Mesothelial cell of epicardium (in vitro differentiated cells): ENCODE measurements around the gene LIPM. TPM values are rescaled to one million over a fixed set of nuclear protein-coding genes. Genes with fewer than 3 reads are reported as not detected.

Source experiments
- DNase-seq, 2 experiments: peaks; one replicate each; pipeline ENCODE4 v3.0.0; 2021; ENCODE audit warnings: low spot score in 2 of 2; ENCODE audit not compliant: unreplicated experiment in 2 of 2
- H3K27ac Mint-ChIP-seq: 2 replicates; pipeline ENCODE4 v1.8.0; 2021; ENCODE audit warnings: mixed read lengths
- H3K27me3 Mint-ChIP-seq: 2 replicates; pipeline ENCODE4 v1.8.0; 2021; ENCODE audit warnings: low read depth, mixed read lengths
- H3K36me3 Mint-ChIP-seq: 2 replicates; pipeline ENCODE4 v1.8.0; 2021; ENCODE audit warnings: mixed read lengths
- H3K4me1 Mint-ChIP-seq: 2 replicates; pipeline ENCODE4 v1.8.0; 2021; ENCODE audit warnings: mixed read lengths
- H3K4me3 Mint-ChIP-seq: 2 replicates; pipeline ENCODE4 v1.8.0; 2021; ENCODE audit warnings: mild to moderate bottlenecking, moderate library complexity, mixed read lengths
- H3K9me3 Mint-ChIP-seq: 2 replicates; pipeline ENCODE4 v1.8.0; 2021; ENCODE audit warnings: mixed read lengths
- total RNA-seq: library from RNA; stranded (reverse); gene quantifications from 3 replicates; pipeline ENCODE4 v1.2.1, GENCODE V29; 2021
- TF ChIP-seq, protein P1 (sequence below): fragments of 200-600 bp; sonication (generic); IDR thresholded peaks from one replicate; pipeline ENCODE4 v1.5.0; 2021; ENCODE audit warnings: antibody characterized with exemption; ENCODE audit not compliant: unreplicated experiment

LIPM gene
- total RNA-seq, 1 donor from 2014 or later, result not detected

DNA sequence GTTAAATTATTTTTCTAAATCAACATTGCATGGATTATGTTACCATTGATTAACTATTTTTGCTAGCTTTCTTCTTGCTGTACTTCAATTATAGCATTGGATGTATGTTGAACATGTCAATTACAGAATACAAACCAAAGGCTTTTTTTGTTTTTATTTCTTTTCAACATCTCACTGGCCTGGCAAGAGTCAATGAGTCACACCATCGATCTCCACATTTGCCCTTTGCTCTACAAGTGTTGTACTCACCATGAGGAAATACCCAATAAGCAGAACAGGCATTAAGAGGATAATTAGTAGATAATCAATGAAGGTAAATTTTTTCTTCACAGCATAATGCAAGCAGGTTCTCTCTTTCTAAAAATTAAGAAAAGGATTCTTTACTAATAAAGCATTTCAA lies 25.8 kb downstream of the LIPM start:
- H3K4me1 Mint-ChIP-seq, result no peaks in the 10 kb centered on the region
- H3K36me3 Mint-ChIP-seq, result no peaks in the 10 kb centered on the region
- H3K27me3 Mint-ChIP-seq, result peaks cover 25% of the 10 kb centered on the region
- DNase-seq, result no peak
- no peak overlapping the region for H3K4me3 Mint-ChIP-seq
- no peaks in the 10 kb centered on the region for H3K9me3 Mint-ChIP-seq
- TF ChIP-seq, protein P1, sequence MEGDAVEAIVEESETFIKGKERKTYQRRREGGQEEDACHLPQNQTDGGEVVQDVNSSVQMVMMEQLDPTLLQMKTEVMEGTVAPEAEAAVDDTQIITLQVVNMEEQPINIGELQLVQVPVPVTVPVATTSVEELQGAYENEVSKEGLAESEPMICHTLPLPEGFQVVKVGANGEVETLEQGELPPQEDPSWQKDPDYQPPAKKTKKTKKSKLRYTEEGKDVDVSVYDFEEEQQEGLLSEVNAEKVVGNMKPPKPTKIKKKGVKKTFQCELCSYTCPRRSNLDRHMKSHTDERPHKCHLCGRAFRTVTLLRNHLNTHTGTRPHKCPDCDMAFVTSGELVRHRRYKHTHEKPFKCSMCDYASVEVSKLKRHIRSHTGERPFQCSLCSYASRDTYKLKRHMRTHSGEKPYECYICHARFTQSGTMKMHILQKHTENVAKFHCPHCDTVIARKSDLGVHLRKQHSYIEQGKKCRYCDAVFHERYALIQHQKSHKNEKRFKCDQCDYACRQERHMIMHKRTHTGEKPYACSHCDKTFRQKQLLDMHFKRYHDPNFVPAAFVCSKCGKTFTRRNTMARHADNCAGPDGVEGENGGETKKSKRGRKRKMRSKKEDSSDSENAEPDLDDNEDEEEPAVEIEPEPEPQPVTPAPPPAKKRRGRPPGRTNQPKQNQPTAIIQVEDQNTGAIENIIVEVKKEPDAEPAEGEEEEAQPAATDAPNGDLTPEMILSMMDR, result no peak
- no peak overlapping the region for H3K27ac Mint-ChIP-seq

GRCh38 chr10:88830643-88831268 lies 28.2 kb downstream of the LIPM start:
- Mint-ChIP-seq H3K27me3 (peaks cover 31% of the 10 kb centered on the region), H3K27ac (no peak overlapping the region), H3K9me3 (no peaks in the 10 kb centered on the region), H3K4me1 (no peaks in the 10 kb centered on the region), H3K36me3 (no peaks in the 10 kb centered on the region), H3K4me3 (no peak overlapping the region)
- no peak for DNase-seq
- TF ChIP-seq, protein P1, result no peak

DNA sequence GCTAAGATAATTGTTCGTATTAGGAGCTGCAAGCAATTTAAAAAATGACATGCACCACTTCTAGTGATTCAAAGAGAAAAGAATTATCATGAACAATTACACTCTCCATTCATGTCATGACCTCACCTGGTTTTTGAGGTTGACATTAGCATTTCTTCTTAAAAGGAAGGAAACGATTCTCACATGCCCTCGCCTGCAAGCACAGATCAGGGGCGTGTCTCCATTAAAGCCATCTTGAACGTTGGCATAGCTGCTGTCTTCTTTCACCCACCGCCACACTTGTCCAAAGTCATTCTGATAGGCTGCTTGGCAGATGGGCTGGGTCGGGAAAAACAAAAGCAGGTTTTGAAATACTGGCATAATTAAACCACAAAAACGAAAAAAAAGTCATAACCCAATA lies 29.2 kb downstream of the LIPM start:
- Mint-ChIP-seq H3K27me3 (peaks cover 28% of the 10 kb centered on the region), H3K27ac (no peak overlapping the region), H3K36me3 (no peaks in the 10 kb centered on the region), H3K4me3 (no peak overlapping the region), H3K9me3 (no peaks in the 10 kb centered on the region), H3K4me1 (no peaks in the 10 kb centered on the region)
- no peak for DNase-seq
- TF ChIP-seq, protein P1, result no peak

DNA sequence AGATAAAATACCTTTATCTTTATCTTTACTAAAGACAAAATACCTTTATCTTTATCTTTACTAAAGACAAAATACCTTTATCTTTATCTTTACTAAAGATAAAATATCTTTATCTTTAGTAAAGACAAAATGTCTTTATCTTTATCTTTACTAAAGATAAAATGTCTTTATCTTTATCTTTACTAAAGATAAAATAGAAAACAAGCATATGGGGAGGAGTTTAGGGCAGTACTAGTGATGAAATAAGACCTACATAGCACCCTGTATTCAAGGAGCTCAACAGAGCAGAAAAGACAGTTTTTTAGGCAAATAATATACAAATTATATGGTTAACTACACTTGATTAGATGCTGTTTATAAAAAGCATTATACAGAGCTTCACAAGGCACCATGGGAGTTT lies 29.8 kb downstream of the LIPM start:
- Mint-ChIP-seq H3K4me3 (no peak overlapping the region), H3K27ac (no peak overlapping the region), H3K9me3 (no peaks in the 10 kb centered on the region), H3K4me1 (no peaks in the 10 kb centered on the region), H3K36me3 (no peaks in the 10 kb centered on the region), H3K27me3 (peaks cover 27% of the 10 kb centered on the region)
- TF ChIP-seq, protein P1, result no peak
- DNase-seq, result no peak

DNA sequence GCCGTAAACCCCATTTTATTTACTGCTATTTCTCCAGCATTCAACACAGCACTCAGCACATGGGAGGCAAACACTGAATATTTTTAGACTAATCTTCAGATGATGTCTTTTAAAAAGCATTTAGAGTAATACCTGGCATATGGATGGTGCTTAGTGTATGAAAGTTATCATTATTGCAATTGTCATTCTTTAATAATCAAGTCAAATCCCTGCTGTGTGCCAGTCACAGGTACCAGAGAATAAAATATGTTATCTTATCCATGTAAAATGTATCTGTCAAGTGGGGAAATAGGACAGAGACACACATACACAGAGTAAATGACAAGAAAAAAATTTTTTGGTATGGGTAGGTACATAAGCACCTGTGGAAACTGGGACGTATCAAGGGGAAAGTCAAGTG lies 30.6 kb downstream of the LIPM start:
- H3K4me1 Mint-ChIP-seq, result no peaks in the 10 kb centered on the region
- no peaks in the 10 kb centered on the region for H3K36me3 Mint-ChIP-seq
- DNase-seq, result no peak
- no peak overlapping the region for H3K4me3 Mint-ChIP-seq
- TF ChIP-seq, protein P1, result no peak
- H3K27me3 Mint-ChIP-seq, result peaks cover 25% of the 10 kb centered on the region
- no peak overlapping the region for H3K27ac Mint-ChIP-seq
- H3K9me3 Mint-ChIP-seq, result no peaks in the 10 kb centered on the region

- Mint-ChIP-seq H3K9me3 (no peaks in the 10 kb centered on the region), H3K27me3 (peaks cover 24% of the 10 kb centered on the region), H3K4me1 (no peaks in the 10 kb centered on the region), H3K36me3 (no peaks in the 10 kb centered on the region), H3K27ac (no peak overlapping the region), H3K4me3 (no peak overlapping the region)
- no peak for DNase-seq
- TF ChIP-seq, protein P1, result no peak
Measured at GRCh38 chr10:88833723-88834122, 31.2 kb downstream of the LIPM start.
